ENCODE measurements around the gene RPL3. TPM values are rescaled to one million over a fixed set of nuclear protein-coding genes. Genes with fewer than 3 reads are reported as not detected.
A peak's percentile ranks its signal among the peaks of the same experiment; 100 is the strongest.

RPL3 gene
- total RNA-seq, 4 donors from 2014 or later, result 909 to 2,069 (median 1,420) TPM

DNA sequence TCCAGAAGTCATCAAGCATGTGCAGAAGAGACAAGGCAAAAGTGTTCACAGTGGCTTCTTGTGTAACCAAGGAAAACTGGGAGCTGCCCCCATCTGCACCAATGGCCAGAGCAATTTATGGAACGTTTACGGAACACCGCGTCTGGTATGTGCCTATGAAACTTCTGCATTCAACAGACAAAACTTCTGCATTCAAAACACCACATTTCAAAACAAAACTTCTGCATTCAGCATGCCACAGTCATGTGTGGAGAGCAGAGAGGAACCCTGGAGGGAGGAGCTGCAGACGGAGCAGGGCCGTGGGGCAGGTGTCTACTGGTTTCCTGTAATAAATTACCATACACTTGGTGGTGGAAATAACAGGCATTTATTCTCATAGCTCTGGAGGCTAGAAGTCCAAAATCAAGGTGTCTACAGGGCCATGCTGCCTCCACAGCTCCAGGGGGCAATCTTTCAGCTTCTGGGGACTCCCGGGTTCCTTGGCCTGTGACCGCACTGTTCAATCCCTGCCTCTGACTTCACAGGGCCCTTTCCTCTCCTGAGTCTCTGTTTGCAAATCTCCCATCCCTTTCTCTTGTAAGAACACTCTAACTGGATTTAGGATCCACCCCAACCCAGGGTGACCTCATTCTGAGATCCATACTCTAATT is 32.2 kb downstream of the RPL3 start:
- in situ Hi-C loops (cut with MboI; ENCODE audit: low pct_ligation_motif_present in 1 of 4, low pct_unique_long_range_greater_than_20kb in 1 of 4, low sequenced_read_pairs in 3 of 4) (no loop called here), intact Hi-C loops (cut with DNase I; ENCODE audit: low total_unique reads) (no loop called here)
- 51 to 72% methylated on average over 2 to 8 of the region's 8 CpGs for WGBS, 2 donors (ENCODE audit: low coverage in 1 of 2)
- Histone ChIP-seq H3K27me3 (no peaks in the 10 kb centered on the region), H3K9me3 (no peaks in the 10 kb centered on the region), H3K36me3 (no peaks in the 10 kb centered on the region), H3K4me1 (peaks cover 0 to 12% (median under 1%) of the 10 kb centered on the region in 4 donors), H3K27ac (peak overlapping the region in 3 of 4 donors; percentile 4 to 46 (median 13)), H3K4me3 (no peak overlapping the region)
- TF ChIP-seq POLR2AphosphoS5 (IDR thresholded peaks at IDR 0.05) (no peak), EP300 (IDR thresholded peaks at IDR 0.05; ENCODE audit: low read depth) (no peak), POLR2A (IDR thresholded peaks at IDR 0.05) (no peak)
- TF ChIP-seq, protein P1, sequence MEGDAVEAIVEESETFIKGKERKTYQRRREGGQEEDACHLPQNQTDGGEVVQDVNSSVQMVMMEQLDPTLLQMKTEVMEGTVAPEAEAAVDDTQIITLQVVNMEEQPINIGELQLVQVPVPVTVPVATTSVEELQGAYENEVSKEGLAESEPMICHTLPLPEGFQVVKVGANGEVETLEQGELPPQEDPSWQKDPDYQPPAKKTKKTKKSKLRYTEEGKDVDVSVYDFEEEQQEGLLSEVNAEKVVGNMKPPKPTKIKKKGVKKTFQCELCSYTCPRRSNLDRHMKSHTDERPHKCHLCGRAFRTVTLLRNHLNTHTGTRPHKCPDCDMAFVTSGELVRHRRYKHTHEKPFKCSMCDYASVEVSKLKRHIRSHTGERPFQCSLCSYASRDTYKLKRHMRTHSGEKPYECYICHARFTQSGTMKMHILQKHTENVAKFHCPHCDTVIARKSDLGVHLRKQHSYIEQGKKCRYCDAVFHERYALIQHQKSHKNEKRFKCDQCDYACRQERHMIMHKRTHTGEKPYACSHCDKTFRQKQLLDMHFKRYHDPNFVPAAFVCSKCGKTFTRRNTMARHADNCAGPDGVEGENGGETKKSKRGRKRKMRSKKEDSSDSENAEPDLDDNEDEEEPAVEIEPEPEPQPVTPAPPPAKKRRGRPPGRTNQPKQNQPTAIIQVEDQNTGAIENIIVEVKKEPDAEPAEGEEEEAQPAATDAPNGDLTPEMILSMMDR (IDR thresholded peaks at IDR 0.05), result no peak
- DNase-seq, result peak; percentile 16

DNA sequence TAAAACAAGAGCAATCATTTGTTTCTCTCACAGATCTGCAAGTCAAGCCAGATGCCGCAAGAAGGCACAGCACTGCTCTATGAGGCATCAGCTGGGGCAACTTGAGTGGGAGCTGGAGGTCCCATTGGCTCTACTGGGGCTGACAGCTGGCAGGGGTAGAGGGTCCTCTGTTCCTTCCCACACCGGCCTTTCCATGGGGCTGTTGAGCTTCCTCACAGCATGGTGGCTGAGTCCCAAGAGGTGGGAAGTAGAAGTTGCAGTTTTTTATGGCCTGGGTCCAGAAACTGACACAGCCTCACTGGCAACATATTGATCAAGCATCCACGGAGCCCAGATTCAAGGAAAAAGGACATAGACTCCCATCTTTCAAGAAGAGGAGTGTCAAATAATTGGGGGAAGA is 34.4 kb downstream of the RPL3 start:
- H3K36me3 ChIP-seq, result no peaks in the 10 kb centered on the region
- intact Hi-C loops (cut with DNase I; ENCODE audit: low total_unique reads), result no loop called here
- DNase-seq, result no peak

DNA sequence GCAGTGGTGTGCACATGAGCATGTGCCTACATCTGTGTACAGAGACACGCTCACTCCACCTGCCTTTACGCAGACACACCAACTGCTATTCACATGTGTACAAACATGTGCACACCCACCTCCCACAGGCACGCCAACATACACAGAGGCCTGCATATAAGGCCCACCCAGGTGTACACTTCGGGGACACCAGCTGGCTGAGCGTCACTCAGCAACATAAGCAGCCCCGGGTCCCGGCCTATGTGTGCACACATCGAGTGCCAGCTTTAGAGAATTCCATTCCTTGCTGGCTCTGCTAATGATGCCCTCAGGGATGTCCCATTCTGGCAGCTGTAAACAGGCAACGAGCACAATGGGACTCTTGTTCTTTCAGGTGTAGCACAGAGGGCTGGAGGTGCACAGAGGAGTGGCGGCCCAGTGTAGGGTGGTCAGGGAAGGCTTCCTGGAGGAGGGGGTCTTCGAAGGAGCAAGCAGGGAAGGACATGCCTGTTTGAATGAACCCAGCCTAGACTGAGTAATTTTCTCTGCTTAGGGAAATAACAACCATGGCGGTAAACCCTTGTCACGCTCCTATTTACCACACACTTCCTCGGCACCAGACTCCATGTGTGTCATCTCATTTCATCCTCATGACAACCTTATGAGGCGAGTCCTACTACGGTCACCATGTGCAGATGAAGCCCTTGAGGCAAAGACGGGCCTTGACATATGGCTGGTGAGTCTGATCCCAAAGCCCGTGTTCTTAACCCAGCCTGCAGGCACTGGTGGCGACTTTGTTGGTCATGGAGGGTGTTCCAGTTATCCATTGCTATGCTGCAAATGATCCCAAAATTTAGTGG is 35.1 kb downstream of the RPL3 start:
- 85% methylated on average over 5 to 18 of the region's 19 CpGs for WGBS, 2 donors (ENCODE audit: low coverage in 1 of 2)
- Histone ChIP-seq H3K4me1 (no peaks in the 10 kb centered on the region), H3K27me3 (no peaks in the 10 kb centered on the region), H3K9me3 (no peaks in the 10 kb centered on the region), H3K4me3 (no peak overlapping the region), H3K36me3 (no peaks in the 10 kb centered on the region), H3K27ac (peak overlapping the region in 1 of 4 donors; percentile 53)
- TF ChIP-seq POLR2A (IDR thresholded peaks at IDR 0.05) (no peak), POLR2AphosphoS5 (IDR thresholded peaks at IDR 0.05) (no peak)
- TF ChIP-seq, protein P1 (IDR thresholded peaks at IDR 0.05), result no peak
- DNase-seq, result no peak
- in situ Hi-C loops (cut with MboI; ENCODE audit: low pct_ligation_motif_present in 1 of 4, low pct_unique_long_range_greater_than_20kb in 1 of 4, low sequenced_read_pairs in 3 of 4) (no loop called here), intact Hi-C loops (cut with DNase I; ENCODE audit: low total_unique reads) (no loop called here)

More for the DNA sequence above, 34.4 kb downstream of the RPL3 start:
- H3K27ac ChIP-seq, result no peak overlapping the region
- no peak for TF ChIP-seq EP300 (IDR thresholded peaks at IDR 0.05; ENCODE audit: low read depth)
- no peak for TF ChIP-seq POLR2AphosphoS5 (IDR thresholded peaks at IDR 0.05)
- TF ChIP-seq POLR2A (IDR thresholded peaks at IDR 0.05), result no peak
- TF ChIP-seq, protein P1 (IDR thresholded peaks at IDR 0.05), result no peak
- H3K4me1 ChIP-seq, result no peaks in the 10 kb centered on the region
- WGBS, 2 donors (ENCODE audit: low coverage in 1 of 2), result 84 to 93% methylated on average over 2 to 3 of the region's 3 CpGs
- no peak overlapping the region for H3K4me3 ChIP-seq
- no peaks in the 10 kb centered on the region for H3K27me3 ChIP-seq
- in situ Hi-C loops (cut with MboI; ENCODE audit: low pct_ligation_motif_present in 1 of 4, low pct_unique_long_range_greater_than_20kb in 1 of 4, low sequenced_read_pairs in 3 of 4), result no loop called here
- no peaks in the 10 kb centered on the region for H3K9me3 ChIP-seq

DNA sequence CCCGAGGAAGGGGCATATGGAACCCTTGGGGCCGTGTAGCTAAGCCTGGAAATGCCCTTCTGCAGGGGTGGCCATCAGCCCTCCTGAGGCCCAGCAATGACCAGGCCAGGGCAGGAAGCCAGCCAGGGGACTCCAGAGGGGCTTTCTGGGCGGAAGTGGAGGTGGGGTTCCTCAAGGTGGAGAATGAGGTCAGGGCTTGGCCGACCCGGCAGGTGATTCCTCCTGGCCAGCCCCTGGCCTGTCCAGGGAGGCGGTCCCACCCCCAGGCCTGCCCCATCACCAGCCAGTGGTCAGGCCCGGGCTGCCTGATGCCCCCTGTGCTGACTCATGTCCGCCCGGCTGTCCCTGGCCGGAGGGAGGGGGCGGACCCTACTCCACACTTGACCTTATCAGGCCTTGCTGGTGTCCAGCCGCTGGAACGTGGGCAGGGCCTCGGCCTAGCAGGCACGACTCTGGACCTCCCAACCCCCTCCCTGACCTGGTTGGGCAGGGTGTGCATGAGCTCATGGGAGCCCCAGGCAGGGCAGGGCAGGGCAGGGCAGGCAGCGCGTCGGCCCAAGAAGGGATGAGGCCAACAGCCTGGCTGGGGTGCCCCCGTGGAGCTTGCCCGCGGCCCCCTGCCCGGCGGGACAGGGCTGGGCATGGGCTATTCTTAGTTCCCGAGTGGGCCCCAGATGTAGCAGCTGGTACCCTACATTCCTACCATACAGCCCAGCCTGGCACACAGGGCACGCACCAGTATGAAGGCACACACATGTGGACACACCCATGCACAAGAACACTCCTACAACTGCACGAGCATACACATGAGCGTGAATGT is 35.9 kb downstream of the RPL3 start:
- in situ Hi-C loops (cut with MboI; ENCODE audit: low pct_ligation_motif_present in 1 of 4, low pct_unique_long_range_greater_than_20kb in 1 of 4, low sequenced_read_pairs in 3 of 4) (no loop called here), intact Hi-C loops (cut with DNase I; ENCODE audit: low total_unique reads) (no loop called here)
- no peaks in the 10 kb centered on the region for H3K4me1 ChIP-seq
- TF ChIP-seq EP300 (IDR thresholded peaks at IDR 0.05; ENCODE audit: low read depth) (no peak), POLR2AphosphoS5 (IDR thresholded peaks at IDR 0.05) (no peak), POLR2A (IDR thresholded peaks at IDR 0.05) (no peak)
- TF ChIP-seq, protein P1 (IDR thresholded peaks at IDR 0.05), result no peak
- no peak overlapping the region for H3K4me3 ChIP-seq
- DNase-seq, result peak; percentile 25
- H3K27ac ChIP-seq, result peak overlapping the region; percentile 42 to 62 (median 52)
- peaks cover 3% of the 10 kb centered on the region for H3K27me3 ChIP-seq
- H3K36me3 ChIP-seq, result no peaks in the 10 kb centered on the region
- no peaks in the 10 kb centered on the region for H3K9me3 ChIP-seq
- 81% methylated on average over 15 of the region's 27 CpGs; no CpG with 5 or more reads in 1 of the 2 donors for WGBS, 2 donors (ENCODE audit: low coverage in 1 of 2)

Measured in transverse colon (tissue), 4 donors.